DOHH2 (cell line): ENCODE results near the gene INTS3.

Experiments
- EZH2phosphoT487 ChIP-seq: fragments of 200-600 bp; sonication (generic); IDR thresholded peaks from 2 replicates; pipeline ENCODE4 v1.6.1; 2017; ENCODE audit warnings: borderline replicate concordance, mild to moderate bottlenecking, antibody characterized with exemption, low read length, moderate library complexity, mixed read lengths
- TF ChIP-seq, protein P1 (sequence below): fragments of 200-600 bp; sonication (generic); IDR thresholded peaks from one replicate; pipeline ENCODE4 v1.5.1; 2014; ENCODE audit warnings: antibody characterized with exemption, mild to moderate bottlenecking, low read depth, low read length; ENCODE audit not compliant: poor library complexity, severe bottlenecking

DNA sequence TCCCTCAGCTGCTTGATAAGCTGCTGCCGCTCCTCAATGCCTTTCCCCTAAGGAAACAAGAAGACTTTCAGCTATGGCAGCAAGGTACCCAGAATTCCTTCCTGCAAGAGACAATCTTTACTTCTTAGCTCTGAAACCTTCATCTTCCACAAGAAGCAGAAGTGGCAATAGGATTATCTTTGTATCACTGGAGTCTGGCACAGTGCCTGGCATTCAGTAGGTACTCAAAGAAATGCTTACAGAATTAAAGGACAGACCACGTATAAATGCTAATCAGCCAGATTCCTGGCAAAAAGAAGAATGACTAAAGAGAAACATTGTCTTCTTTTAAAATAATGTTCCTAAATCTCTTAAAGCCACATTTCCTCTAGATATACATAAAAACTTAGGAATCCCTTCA is 91.0 kb downstream of the INTS3 start:
- TF ChIP-seq, protein P1, sequence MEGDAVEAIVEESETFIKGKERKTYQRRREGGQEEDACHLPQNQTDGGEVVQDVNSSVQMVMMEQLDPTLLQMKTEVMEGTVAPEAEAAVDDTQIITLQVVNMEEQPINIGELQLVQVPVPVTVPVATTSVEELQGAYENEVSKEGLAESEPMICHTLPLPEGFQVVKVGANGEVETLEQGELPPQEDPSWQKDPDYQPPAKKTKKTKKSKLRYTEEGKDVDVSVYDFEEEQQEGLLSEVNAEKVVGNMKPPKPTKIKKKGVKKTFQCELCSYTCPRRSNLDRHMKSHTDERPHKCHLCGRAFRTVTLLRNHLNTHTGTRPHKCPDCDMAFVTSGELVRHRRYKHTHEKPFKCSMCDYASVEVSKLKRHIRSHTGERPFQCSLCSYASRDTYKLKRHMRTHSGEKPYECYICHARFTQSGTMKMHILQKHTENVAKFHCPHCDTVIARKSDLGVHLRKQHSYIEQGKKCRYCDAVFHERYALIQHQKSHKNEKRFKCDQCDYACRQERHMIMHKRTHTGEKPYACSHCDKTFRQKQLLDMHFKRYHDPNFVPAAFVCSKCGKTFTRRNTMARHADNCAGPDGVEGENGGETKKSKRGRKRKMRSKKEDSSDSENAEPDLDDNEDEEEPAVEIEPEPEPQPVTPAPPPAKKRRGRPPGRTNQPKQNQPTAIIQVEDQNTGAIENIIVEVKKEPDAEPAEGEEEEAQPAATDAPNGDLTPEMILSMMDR: no peak
- TF ChIP-seq EZH2phosphoT487: no peak
